Measurements from ENCODE around the gene SH3GL1.

SH3GL1 gene

DNA sequence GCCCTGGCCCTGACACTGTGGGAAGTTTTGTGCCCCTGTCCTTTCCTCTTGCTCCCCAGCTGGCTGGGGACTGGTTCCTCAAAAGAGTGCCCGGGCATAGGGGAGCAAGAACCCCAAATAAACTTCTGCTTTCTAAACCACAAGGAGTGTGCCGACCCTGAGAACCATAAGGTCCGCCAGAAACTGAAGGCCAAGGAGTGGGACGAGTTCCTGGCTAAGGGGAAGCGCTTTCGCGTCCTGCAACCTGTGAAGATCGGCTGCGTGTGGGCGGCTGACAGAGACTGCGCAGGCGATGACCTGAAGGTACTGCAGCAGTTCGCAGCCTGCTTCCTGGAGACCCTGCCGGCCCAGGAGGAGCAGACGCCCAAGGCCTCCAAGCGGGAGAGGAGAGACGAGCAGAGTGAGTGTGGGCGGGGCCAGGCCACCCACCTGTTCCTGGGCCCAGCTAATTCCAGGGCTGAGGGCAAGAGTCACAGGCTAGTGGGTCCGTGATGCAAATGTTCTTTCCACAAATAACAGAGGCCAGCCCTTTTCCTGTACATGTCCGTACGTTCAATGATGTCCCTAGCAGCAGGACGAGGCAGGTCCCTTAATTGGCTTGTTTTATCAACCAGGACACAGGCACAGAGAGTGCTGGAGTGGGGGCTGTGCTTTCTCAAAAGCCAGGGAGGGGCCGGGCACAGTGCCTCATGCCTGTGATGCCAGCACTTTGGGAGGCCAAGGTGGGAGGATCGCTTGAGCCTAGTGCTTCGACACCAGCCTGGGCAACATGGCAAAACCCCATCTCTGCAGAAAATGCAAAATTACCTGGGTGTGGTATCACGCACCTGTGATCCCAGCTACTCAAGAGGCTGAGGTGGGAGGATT is 31.7 kb upstream of the SH3GL1 start:
- DNase-seq = no peak

DNA sequence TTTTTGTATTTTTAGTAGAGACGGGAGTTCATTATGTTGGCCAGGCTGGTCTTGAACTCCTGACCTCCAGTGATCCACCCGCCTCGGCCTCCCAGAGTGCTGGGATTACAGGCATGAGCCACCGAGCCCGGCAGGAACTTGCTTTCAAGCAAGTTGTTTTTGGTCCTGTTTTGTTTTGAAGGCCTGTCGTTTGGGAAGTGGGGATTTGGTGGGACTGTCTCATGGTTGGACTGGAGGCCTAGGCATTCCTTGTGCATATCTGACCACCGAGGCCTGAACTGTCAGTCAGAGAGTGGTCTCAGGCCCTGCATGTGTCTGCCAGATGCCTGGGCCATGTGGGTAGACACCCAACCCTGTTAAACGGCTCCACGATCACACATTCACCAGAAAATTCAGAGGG is 30.9 kb upstream of the SH3GL1 start:
- no peak for DNase-seq

- DNase-seq = no peak
Measured at GRCh38 chr19:4430760-4431159, 30.4 kb upstream of the SH3GL1 start.

- DNase-seq = no peak
Measured at GRCh38 chr19:4429771-4430171, 29.4 kb upstream of the SH3GL1 start.

DNA sequence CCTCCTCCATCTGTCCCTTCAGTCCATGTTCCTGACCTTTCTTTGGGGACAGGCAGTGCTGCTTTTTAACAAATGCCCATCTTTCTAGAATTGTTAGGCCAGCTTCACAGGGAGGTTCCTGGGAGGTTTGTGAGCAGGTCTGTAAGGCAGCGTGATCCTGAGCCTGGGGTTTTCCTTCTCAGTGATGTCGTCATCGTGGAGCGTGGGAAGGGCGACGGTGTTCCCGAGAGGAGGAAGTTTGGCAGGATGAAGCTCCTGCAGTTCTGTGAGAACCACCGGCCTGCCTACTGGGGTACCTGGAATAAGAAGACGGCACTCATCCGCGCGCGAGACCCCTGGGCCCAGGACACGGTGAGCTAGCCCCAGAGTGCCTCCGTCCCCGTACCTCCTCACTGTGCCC is 28.9 kb upstream of the SH3GL1 start:
- no peak for DNase-seq

GRCh38 chr19:4428326-4428975 is 28.1 kb upstream of the SH3GL1 start:
- no peak for DNase-seq

DNA sequence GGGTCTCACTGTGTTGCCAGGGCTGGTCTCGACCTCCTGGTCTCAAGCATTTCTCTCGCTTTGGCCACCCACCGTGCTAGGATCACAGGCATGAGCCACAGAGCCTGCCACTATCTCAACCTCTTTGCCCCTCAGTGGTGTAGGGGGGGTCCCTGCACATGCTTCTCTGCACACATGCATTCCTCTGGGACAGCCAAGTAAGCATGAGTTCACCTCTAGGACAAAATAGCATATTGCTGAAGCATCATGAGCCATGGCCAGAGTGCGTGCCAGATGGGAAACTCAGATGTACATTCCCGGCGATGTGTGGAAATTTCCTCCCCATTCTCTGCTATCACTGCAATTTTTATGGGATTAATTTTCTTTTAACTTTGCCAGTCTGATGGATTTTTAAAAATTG is 25.2 kb upstream of the SH3GL1 start:
- DNase-seq = no peak

- no peak for DNase-seq
Measured at GRCh38 chr19:4423416-4424126, 23.2 kb upstream of the SH3GL1 start.

GRCh38 chr19:4416268-4416667 is 15.9 kb upstream of the SH3GL1 start:
- DNase-seq = no peak

DNA sequence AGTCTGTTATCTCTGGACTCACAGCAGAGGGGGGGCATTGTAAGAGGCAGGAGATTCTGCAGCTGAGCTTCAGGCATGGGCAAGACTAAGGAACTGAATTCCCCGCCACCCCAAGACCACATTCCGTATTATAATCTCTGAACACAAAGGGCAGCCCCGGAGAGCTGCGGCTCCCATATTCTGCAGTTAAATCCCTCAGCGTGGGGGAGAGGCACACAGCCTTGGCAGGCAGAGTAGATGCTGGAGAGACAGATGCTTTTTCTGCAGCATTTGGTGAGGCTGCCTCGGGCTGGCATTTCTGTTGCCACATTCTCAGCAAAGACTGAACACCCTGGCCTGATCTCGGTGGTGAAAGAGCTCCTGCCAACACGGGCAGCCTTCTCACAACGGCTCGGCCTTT is 15.0 kb upstream of the SH3GL1 start:
- DNase-seq = no peak

GRCh38 chr19:4414800-4415321 is 14.5 kb upstream of the SH3GL1 start:
- DNase-seq = no peak

- no peak for DNase-seq
Measured at GRCh38 chr19:4414144-4414799, 13.9 kb upstream of the SH3GL1 start.

GRCh38 chr19:4413588-4413987 is 13.2 kb upstream of the SH3GL1 start:
- DNase-seq = no peak

- no peak for DNase-seq
Measured at GRCh38 chr19:4409123-4409933, 9.0 kb upstream of the SH3GL1 start.

DNA sequence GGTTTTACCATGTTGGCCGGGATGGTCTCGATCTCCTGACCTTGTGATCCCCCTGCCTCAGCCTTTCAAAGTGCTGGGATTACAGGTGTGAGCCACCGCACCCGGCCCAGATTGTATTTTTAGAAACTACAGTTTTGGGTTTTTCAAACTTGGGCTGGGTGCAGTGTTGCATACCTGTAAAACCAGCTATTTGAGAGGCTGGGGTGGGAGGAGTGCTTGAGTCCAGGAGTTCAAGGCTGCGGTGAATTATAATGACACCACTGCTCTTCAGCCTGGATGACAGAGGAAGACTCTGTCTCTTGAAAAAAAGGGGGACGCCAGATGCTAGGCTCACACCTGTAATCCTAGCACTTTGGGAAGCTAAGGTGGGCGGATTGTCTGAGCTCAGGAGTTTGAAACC is 6.3 kb upstream of the SH3GL1 start:
- no peak for DNase-seq

DNA sequence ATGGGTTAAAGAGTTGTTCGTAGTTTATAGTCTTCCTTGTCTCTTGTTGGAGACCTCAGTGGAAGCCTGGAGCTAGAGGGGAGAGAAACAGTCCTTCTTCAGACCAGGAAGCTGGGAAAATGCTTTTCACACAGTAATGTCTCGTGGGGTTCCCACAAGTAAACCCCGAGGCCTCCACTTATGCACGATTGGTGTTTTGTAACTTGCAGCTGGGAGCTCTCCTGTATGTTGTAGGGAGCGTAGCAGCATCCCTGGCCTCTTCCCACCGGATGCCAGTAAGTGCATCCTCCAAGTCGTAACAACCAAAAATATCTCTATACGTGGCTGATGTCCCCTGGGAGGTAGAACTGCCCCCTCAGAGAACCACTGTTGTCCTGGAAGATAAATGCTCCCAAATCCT is 5.6 kb upstream of the SH3GL1 start:
- no peak for DNase-seq

DNA sequence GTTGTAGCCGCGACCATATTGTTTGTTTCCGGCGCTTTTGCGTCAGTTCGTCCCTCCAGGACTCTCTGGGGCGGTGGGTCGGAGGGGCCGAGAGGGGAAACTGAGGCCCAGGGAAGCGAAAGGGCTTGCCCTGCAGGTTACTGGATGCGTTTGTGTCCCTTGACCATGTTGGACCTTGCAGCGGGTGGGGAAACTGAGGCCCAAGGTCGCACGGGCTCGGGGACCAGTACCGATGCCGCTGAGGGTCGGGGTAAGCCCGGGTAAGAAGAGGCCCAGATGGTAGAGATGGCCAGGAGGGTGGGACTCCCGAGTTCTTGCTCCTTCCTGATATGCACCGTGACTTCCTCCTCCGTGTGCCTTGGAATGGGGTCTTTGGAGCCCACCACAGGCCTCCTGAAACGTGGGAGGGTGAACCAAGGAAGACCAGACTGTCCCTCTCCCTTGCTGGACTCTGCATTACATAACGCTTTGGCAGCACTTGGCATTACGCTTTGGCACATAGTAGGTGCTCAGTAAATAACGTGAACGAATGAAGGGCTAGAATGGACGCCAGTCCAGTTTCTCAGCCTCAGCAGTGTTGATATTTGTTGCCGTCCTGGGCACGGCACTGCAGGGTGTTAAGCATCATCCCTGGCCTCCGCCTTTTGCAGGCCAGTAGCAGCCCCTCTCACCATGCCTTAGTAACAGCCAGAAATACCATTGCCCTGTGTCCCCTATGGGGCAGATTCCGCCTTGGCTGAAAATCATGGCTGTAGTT is 2.8 kb upstream of the SH3GL1 start:
- DNase-seq = no peak

DNA sequence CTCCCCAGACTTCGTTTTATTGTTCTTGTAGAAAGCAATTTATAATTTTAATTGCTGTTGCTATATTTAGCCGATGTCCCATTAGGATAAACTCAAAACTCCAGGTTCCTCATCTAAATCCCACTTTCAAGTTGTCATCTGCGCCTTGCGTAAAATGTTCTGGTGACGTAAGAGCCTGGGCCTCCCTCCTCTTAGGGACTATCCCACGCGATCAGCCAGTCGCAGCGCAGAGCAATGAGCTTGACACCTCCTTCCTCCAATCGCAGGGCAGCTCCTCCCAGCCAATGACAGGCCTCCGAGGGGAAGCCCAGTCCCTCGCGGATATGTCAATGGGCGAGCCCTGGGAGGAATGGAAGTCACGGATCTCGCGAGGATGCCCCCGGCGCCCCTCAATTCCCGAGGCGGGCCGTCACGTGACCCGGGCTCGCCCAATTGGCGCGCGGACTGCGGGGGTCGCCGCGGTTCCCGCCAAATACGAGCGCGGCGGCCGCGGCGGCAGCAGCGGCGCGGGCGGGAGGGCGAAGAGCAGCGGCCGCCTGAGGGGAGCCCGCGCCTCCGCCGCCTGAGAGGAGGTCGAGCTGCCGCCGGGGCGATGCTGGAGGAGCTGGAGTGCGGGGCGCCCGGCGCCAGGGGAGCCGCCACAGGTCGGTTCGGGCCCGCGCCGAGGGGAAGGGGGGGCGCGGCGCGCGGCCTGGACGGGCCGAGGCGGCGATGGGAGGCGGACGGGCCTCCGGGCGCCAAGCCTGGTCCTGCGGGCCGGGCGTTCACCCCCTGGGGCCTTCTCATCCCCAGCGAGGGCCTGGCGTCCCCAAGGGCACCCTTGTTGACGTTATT is 2.0 kb upstream of the SH3GL1 start, which contains the start of gene CHAF1A:
Gene CHAF1A (plus strand): TSS at position 470 of the 834 bp plus-strand sequence. CDS start 123 bp downstream, at position 593.
- DNase-seq = peak; percentile 96

DNA sequence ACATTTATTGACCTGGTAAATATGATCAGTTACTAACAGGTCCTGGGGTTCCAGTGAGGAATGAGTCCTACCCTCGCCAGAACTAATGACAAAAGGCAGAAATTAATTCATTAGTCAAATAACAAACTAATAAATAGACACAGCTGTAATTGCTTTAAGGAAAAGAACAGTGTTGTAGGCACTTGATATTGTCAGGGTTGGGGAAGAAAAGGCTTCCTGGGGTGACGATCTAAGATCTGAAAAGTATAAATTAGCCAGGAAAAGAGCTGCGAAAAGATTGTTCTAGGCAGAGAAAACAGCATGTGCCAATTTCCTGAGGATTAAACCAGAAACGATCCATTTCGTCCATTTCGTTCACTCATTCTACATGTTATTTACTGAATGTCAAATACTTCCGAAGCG is 1.4 kb upstream of the SH3GL1 start:
- DNase-seq = no peak

DNA sequence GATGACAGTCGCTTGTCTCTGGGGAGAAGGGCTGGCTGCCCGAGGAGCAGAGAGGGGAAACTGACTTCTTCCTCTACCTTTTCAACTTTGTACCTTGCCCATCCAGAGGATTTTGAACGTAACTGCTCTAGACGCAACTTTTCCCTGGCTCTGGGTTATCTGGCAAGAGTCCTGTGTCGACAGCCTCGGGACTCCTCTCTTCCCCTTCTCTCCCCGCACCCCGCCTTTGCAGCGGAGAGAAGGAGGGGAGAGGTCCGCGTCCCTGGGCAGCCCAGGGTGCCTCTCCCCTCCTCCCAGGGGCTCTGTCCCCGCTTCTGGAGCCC is 574 bp downstream of the SH3GL1 start:
- DNase-seq = peak; percentile 45
